Heart left ventricle (tissue), 16 donors: ENCODE measurements around the gene SH2D4B. TPM values are rescaled to one million over a fixed set of nuclear protein-coding genes. Genes with fewer than 3 reads are reported as not detected.

Experiments
- ATAC-seq, 4 donors: fragments of 200-7000 bp; cut with Tn5 transposase; one replicate each; pipeline ENCODE4 v1.9.1; 2020 to 2022; ENCODE audit warnings: moderate library complexity in 4 of 4, mild to moderate bottlenecking in 3 of 4, moderate number of reproducible peaks in 1 of 4
- DNase-seq, 5 donors: peaks; one replicate each; pipeline ENCODE4 v3.0.0-alpha.2; 2020
- H3K27ac ChIP-seq, 12 donors: fragments of 200-600 bp; sonication (generic) in 4 of 12; one replicate each; pipeline versions ENCODE4 v1.5.0 to v1.8.0; 2016 to 2022; ENCODE audit warnings: mild to moderate bottlenecking in 2 of 12
- H3K27me3 ChIP-seq, 9 donors: fragments of 200-600 bp; sonication (generic) in 2 of 9; one replicate each; pipeline versions ENCODE4 v1.5.1 to v1.8.0; 2016 to 2022; ENCODE audit warnings: mild to moderate bottlenecking in 3 of 9
- H3K36me3 ChIP-seq, 9 donors: fragments of 200-600 bp; sonication (generic) in 2 of 9; one replicate each; pipeline versions ENCODE4 v1.5.0 to v1.8.0; 2018 to 2022; ENCODE audit warnings: mild to moderate bottlenecking in 2 of 9
- H3K4me1 ChIP-seq, 12 donors: fragments of 200-600 bp; sonication (generic) in 4 of 12; one replicate each; pipeline versions ENCODE4 v1.5.0 to v1.8.0; 2016 to 2022; ENCODE audit warnings: mild to moderate bottlenecking in 3 of 12
- H3K4me3 ChIP-seq, 12 donors: fragments of 200-600 bp; sonication (generic) in 4 of 12; one replicate each; pipeline versions ENCODE4 v1.5.0 to v1.8.0; 2017 to 2022; ENCODE audit warnings: mild to moderate bottlenecking in 9 of 12, moderate library complexity in 4 of 12
- H3K9me3 ChIP-seq, 12 donors: fragments of 200-600 bp; sonication (generic) in 4 of 12; one replicate each; pipeline versions ENCODE4 v1.5.0 to v1.8.0; 2016 to 2022; ENCODE audit warnings: mild to moderate bottlenecking in 1 of 12
- CTCF ChIP-seq, 12 donors: fragments of 200-600 bp; sonication (generic) in 4 of 12; IDR thresholded peaks; one replicate each; pipeline versions ENCODE4 v1.5.0 to v1.8.0; 2018 to 2022; ENCODE audit warnings: antibody characterized with exemption in 12 of 12, mild to moderate bottlenecking in 5 of 12
- POLR2A ChIP-seq, 2 donors: fragments of 450-650 bp; IDR thresholded peaks; one replicate each; pipeline ENCODE4 v1.6.1; 2017; ENCODE audit warnings: antibody characterized with exemption in 2 of 2, mild to moderate bottlenecking in 2 of 2, moderate library complexity in 2 of 2
- WGBS, 4 donors: extraction: QIAGEN DNeasy Blood & Tissue Kit in 2 of 4; methylation state at CpG; one replicate each; pipeline versions ENCODE4 v1.1.5 to v1.1.7; 2013 to 2018; 5-methylcytosine and 5-hydroxymethylcytosine counted together
- intact Hi-C, 10 donors: fragments of 100-400 bp; cut with DNase I; formaldehyde crosslinking; loops; one replicate each; pipeline versions ENCODE4 v1.11.1 to v1.14.2; 2022
- polyA plus RNA-seq, 2 donors: library from polyadenylated mRNA; stranded (reverse); fragments of 200-250 nt; gene quantifications; one replicate each; pipeline ENCODE4 v1.2.3, GENCODE V29; 2013
- total RNA-seq, 9 donors: library from RNA; depleted of rRNA in 2 of 9; stranded (reverse); fragments of >200 nt in 2 of 9; fragmentation: NEBNext Ultra II Directional in 3 of 9; extraction: Animal tissue kit (Norgen Biotek cat#: 25700) in 3 of 9; gene quantifications; one replicate each; pipeline versions ENCODE4 v1.1.0 to v1.2.4, GENCODE V29; 2016 to 2023
- donor health status: ischemic (EF 13 %, LVEDD 7.1; RV severe dilation, severe dysfunction).
- donor health status: healthy with polysubstance abuse.
- donor health status: DM: no; HTN: yes; CAD: no.
- donor health status: DM: no; HTN: no; CAD: no.
- donor health status: ischemic (EF 25% LVEDD 6.9; RV normal size, moderate dysfunction).
- donor health status: ischemic (EF 25% LVEDD 5.7; RV mildly dilated, moderate dysfunction).
- donor health status: healthy.
- donor health status: DM: yes; HTN: yes; CAD: no.
- donor health status: ischemic (EF 35%, LVEDD 5.7; RV mildly dilated, moderate dysfunction).
- donor health status: nonischemic (EF 11% LVEDD 7.7; RV severe dilation, severe dysfunction).
- donor health status: DM: yes; HTN: yes; CAD: no.
- donor health status: PGD.
- donor health status: ischemic (EF 29% LVEDD 5.4; RV normal size, mild dysfunction).
- donor health status: nonischemic (EF 23%, LVEDD 6.1; RV moderate dilation, normal function).

The SH2D4B gene
- total and polyA plus RNA-seq, 11 donors, result 0.19 TPM; not detected in 10

DNA sequence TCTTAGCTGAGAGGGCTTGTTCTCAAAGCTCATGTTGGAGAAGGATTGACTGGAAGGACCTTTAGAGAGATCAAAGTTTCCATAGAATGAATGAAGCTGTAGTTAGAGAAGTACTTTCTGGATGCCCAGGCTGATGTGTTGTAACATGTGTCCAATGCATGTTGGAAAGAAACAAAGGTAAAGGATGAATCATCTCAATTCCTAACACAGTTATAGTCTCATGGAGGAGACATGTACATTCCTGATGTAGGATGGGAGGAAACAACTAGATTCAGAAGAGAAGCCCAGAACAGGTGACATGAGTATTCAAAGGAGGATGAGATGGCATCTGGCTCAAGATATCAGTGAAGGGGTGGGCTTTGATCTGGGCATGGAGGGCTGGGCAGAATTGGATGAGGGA, 152.7 kb downstream of the SH2D4B start:
- H3K27me3 ChIP-seq, result peaks cover 0 to 11% (median 4%) of the 10 kb centered on the region in 9 donors
- intact Hi-C loops, result loop anchor here in 1 of 10 donors (10.0 kb wide), 2 partner anchors 234 to 324 kb away; no protein-coding TSS in a partner anchor
- H3K4me1 ChIP-seq, result no peaks in the 10 kb centered on the region
- H3K27ac ChIP-seq, result no peak overlapping the region
- TF ChIP-seq POLR2A (IDR thresholded peaks at IDR 0.05), result no peak
- no peak for TF ChIP-seq CTCF (IDR thresholded peaks at IDR 0.05)
- ATAC-seq, result no peak
- H3K4me3 ChIP-seq, result no peak overlapping the region
- H3K9me3 ChIP-seq, result no peaks in the 10 kb centered on the region
- no peaks in the 10 kb centered on the region for H3K36me3 ChIP-seq
- no peak for DNase-seq

GRCh38 chr10:80691441-80691840, 153.7 kb downstream of the SH2D4B start:
- ATAC-seq, result no peak
- intact Hi-C loops, result loop anchor here in 1 of 10 donors (10.0 kb wide), 2 partner anchors 233 to 323 kb away; no protein-coding TSS in a partner anchor
- no peak for DNase-seq

DNA sequence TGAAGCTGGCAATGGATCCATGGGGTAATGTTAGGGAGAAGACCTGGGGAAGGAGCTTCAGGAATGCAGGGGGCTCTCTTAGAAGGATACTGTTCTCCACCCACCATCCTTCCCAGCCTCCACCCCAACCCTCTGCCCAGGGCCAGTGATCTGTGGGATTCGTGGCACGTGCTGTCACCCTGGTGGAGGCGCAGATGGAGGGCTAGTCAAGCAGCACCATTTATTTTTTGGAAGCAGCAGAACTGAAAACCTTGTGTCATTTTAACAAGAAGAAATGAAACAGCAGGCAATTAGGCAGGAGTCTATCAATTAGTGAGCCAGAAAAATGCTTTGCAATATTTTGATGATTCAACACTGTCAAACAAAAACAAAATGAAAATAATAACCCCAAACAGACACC, 155.9 kb downstream of the SH2D4B start:
- Histone ChIP-seq H3K27ac (no peak overlapping the region), H3K4me1 (no peaks in the 10 kb centered on the region), H3K9me3 (no peaks in the 10 kb centered on the region), H3K4me3 (no peak overlapping the region), H3K36me3 (no peaks in the 10 kb centered on the region), H3K27me3 (peaks cover 0 to 11% (median 4%) of the 10 kb centered on the region in 9 donors)
- DNase-seq, result no peak
- intact Hi-C loops, result loop anchor here in 1 of 10 donors (10.0 kb wide), 2 partner anchors 231 to 321 kb away; no protein-coding TSS in a partner anchor
- TF ChIP-seq CTCF (IDR thresholded peaks at IDR 0.05), result no peak
- no peak for TF ChIP-seq POLR2A (IDR thresholded peaks at IDR 0.05)
- no peak for ATAC-seq
- WGBS, 4 donors, result 82 to 96% (median 94%) methylated on average over 3 of the region's 3 CpGs

More at GRCh38 chr10:80691441-80691840, 153.7 kb downstream of the SH2D4B start:
- no peaks in the 10 kb centered on the region for H3K36me3 ChIP-seq
- H3K27me3 ChIP-seq, result peaks cover 0 to 11% (median 4%) of the 10 kb centered on the region in 9 donors
- TF ChIP-seq POLR2A (IDR thresholded peaks at IDR 0.05) (no peak), CTCF (IDR thresholded peaks at IDR 0.05) (no peak)
- H3K4me3 ChIP-seq, result no peak overlapping the region
- no peak overlapping the region for H3K27ac ChIP-seq
- H3K9me3 ChIP-seq, result no peaks in the 10 kb centered on the region
- no peaks in the 10 kb centered on the region for H3K4me1 ChIP-seq

- Histone ChIP-seq H3K36me3 (no peaks in the 10 kb centered on the region), H3K27ac (no peak overlapping the region), H3K27me3 (peaks cover 0 to 11% (median 4%) of the 10 kb centered on the region in 9 donors), H3K4me3 (no peak overlapping the region), H3K4me1 (peaks cover 0 to 4% (median 0%) of the 10 kb centered on the region in 12 donors), H3K9me3 (no peaks in the 10 kb centered on the region)
- DNase-seq, result no peak
- ATAC-seq, result no peak
- peak in 1 of 12 donors; percentile 10 for TF ChIP-seq CTCF (IDR thresholded peaks at IDR 0.05)
- no peak for TF ChIP-seq POLR2A (IDR thresholded peaks at IDR 0.05)
- WGBS, 4 donors, result 84 to 91% (median 87%) methylated on average over 4 to 5 of the region's 5 CpGs
- intact Hi-C loops, result loop anchor here in 3 of 10 donors (5.0 to 10.0 kb wide), 3 partner anchors 227 to 320 kb away; no protein-coding TSS in a partner anchor
Measured at GRCh38 chr10:80694930-80695329, 157.2 kb downstream of the SH2D4B start.

Other genes with a start within 250 kb of the SH2D4B start
- gene MAT1A, start 248.2 kb upstream of the SH2D4B start, total RNA-seq, result 1 to 10 TPM in 1 of 9 donors, under 1 TPM in 3, not detected in 5; 0.07 to 1.1 (median 0.46) TPM
- not detected for gene MAT1A, start 248.2 kb upstream of the SH2D4B start, polyA plus RNA-seq
- not detected for gene DYDC1, start 181.1 kb upstream of the SH2D4B start, total RNA-seq
- gene DYDC1, start 181.1 kb upstream of the SH2D4B start, polyA plus RNA-seq, result not detected
- gene DYDC2, start 181.1 kb upstream of the SH2D4B start, total RNA-seq, result not detected
- not detected for gene DYDC2, start 181.1 kb upstream of the SH2D4B start, polyA plus RNA-seq
- gene PRXL2A, start 129.4 kb upstream of the SH2D4B start, total RNA-seq, result 100 to 1,000 TPM in 1 of 9 donors, 10 to 100 TPM in 8; 63.9 to 123 (median 78.6) TPM
- 10 to 100 TPM; 69.9 to 74.4 TPM for gene PRXL2A, start 129.4 kb upstream of the SH2D4B start, polyA plus RNA-seq
- gene TSPAN14, start 83.6 kb upstream of the SH2D4B start, total RNA-seq, result 10 to 100 TPM; 24.6 to 71.5 (median 39.6) TPM
- gene TSPAN14, start 83.6 kb upstream of the SH2D4B start, polyA plus RNA-seq, result 10 to 100 TPM; 17.4 to 46.3 TPM